Measurements from ENCODE around the gene FAM20A.

The FAM20A gene

DNA sequence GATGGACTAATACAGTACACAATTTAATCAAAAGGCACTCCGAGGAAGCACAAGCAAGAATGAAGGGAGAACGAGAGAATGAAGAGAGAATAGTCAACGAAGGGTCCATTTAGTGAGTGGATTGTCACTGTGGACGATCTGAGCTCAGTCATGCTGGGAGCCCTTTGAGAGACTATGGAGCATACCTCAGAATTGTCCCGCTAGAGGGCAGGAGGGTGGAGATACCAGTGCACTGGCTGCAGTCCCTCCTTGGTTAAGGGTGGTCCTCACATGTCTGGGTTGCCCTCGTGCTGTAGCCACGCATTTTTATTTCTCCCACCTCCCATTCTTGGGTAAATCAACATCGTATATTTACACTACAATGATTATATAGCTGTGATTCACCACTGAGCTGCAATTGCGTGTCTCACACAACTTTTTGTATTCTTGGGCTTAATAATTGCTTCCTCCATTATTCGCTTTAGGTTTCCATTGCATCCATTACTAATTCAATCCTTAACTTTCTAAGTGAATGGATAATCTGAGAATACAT, 33.2 kb upstream of the FAM20A start:
- no peak overlapping the region for H3K4me3 ChIP-seq (ENCODE audit: low read length, poor library complexity, severe bottlenecking)
- no peaks in the 10 kb centered on the region for H3K4me1 ChIP-seq (ENCODE audit: insufficient read depth, low read length, poor library complexity, severe bottlenecking)
- no peaks in the 10 kb centered on the region for H3K27me3 ChIP-seq (ENCODE audit: insufficient read depth, low read length, poor library complexity, severe bottlenecking)
- no peak overlapping the region for H3K4me2 ChIP-seq (ENCODE audit: low read depth, low read length, poor library complexity, severe bottlenecking)
- TF ChIP-seq, protein P1, sequence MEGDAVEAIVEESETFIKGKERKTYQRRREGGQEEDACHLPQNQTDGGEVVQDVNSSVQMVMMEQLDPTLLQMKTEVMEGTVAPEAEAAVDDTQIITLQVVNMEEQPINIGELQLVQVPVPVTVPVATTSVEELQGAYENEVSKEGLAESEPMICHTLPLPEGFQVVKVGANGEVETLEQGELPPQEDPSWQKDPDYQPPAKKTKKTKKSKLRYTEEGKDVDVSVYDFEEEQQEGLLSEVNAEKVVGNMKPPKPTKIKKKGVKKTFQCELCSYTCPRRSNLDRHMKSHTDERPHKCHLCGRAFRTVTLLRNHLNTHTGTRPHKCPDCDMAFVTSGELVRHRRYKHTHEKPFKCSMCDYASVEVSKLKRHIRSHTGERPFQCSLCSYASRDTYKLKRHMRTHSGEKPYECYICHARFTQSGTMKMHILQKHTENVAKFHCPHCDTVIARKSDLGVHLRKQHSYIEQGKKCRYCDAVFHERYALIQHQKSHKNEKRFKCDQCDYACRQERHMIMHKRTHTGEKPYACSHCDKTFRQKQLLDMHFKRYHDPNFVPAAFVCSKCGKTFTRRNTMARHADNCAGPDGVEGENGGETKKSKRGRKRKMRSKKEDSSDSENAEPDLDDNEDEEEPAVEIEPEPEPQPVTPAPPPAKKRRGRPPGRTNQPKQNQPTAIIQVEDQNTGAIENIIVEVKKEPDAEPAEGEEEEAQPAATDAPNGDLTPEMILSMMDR (conservative IDR thresholded peaks at IDR 0.05; ENCODE audit: low read length): no peak
- no peak for TF ChIP-seq EZH2phosphoT487 (IDR thresholded peaks at IDR 0.05; ENCODE audit: borderline replicate concordance)
- H3K36me3 ChIP-seq (ENCODE audit: insufficient read depth, low read length): no peaks in the 10 kb centered on the region
- H4K20me1 ChIP-seq (ENCODE audit: insufficient read depth, low read length, poor library complexity, severe bottlenecking): no peaks in the 10 kb centered on the region
- H3K79me2 ChIP-seq (ENCODE audit: insufficient read depth, low read length): no peaks in the 10 kb centered on the region
- H3F3A ChIP-seq (ENCODE audit: low read depth): no peaks in the 10 kb centered on the region
- H3K9me2 ChIP-seq (replicated peaks; ENCODE audit: low read depth, low read length): no peaks in the 10 kb centered on the region
- H3K9ac ChIP-seq (ENCODE audit: low read depth, low read length, poor library complexity, severe bottlenecking): no peak overlapping the region
- H2AFZ ChIP-seq (ENCODE audit: low read length): no peak overlapping the region
- H3K9me3 ChIP-seq (ENCODE audit: insufficient read depth, low read depth, low read length): no peaks in the 10 kb centered on the region

DNA sequence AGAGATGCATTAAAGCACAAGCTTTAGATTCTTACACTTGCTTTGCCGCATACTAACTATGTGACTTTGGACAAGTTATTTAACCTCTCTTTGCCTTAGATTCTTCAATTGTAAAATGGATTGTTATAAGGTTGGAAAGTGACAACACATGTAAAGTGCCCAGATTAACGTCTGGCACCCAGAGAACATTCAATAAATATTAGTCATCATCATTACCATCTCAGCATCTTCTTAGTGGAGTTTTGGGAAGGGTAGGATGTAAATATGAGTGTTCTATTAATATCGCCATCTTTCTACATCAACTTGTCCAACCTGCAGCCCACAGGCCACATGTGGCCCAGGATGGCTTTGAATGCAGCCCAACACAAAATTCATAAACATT, 27.4 kb upstream of the FAM20A start:
- Histone ChIP-seq H3K79me2 (ENCODE audit: insufficient read depth, low read length) (no peaks in the 10 kb centered on the region), H4K20me1 (ENCODE audit: insufficient read depth, low read length, poor library complexity, severe bottlenecking) (no peaks in the 10 kb centered on the region), H3K4me1 (ENCODE audit: insufficient read depth, low read length, poor library complexity, severe bottlenecking) (no peaks in the 10 kb centered on the region), H3K9me2 (replicated peaks; ENCODE audit: low read depth, low read length) (no peaks in the 10 kb centered on the region), H3K4me3 (ENCODE audit: low read length, poor library complexity, severe bottlenecking) (no peak overlapping the region), H3K9ac (ENCODE audit: low read depth, low read length, poor library complexity, severe bottlenecking) (no peak overlapping the region), H2AFZ (ENCODE audit: low read length) (no peak overlapping the region), H3K36me3 (ENCODE audit: insufficient read depth, low read length) (no peaks in the 10 kb centered on the region), H3K9me3 (ENCODE audit: insufficient read depth, low read depth, low read length) (no peaks in the 10 kb centered on the region), H3F3A (ENCODE audit: low read depth) (no peaks in the 10 kb centered on the region), H3K4me2 (ENCODE audit: low read depth, low read length, poor library complexity, severe bottlenecking) (no peak overlapping the region), H3K27me3 (ENCODE audit: insufficient read depth, low read length, poor library complexity, severe bottlenecking) (no peaks in the 10 kb centered on the region)
- TF ChIP-seq, protein P1 (conservative IDR thresholded peaks at IDR 0.05; ENCODE audit: low read length): no peak
- TF ChIP-seq EZH2phosphoT487 (IDR thresholded peaks at IDR 0.05; ENCODE audit: borderline replicate concordance): no peak

DNA sequence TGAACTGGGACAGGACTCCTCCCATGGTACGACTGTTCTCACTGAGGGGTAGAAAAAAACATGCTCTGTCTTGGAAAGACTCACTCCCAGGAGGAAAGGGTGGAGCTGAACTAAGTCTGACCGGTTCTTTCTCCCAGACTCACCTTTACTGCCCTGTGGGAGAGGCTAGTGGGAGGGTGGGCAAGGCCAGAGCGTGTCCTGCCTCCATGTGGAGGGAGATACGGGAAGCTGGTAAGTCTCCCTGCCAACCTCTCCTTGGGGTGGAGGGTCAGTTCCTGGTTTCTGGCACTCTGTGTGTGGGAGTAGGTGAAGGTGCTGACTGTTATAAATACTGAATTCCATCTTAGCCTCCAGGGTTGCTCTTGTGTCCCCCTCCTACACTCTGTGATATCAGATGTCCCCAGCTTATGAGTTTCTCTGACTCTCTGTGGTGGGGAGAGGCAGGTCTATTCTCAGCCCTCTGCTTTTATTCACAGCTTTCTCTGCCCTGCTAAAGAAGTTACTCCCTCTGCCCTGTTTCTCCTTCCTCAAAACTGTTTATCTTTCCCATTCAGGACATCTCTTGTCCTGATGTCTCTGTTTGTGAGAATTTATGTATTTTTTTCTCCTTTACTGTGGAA, 26.9 kb upstream of the FAM20A start:
- H3K4me3 ChIP-seq (ENCODE audit: low read length, poor library complexity, severe bottlenecking): no peak overlapping the region
- no peaks in the 10 kb centered on the region for H4K20me1 ChIP-seq (ENCODE audit: insufficient read depth, low read length, poor library complexity, severe bottlenecking)
- no peak overlapping the region for H3K9ac ChIP-seq (ENCODE audit: low read depth, low read length, poor library complexity, severe bottlenecking)
- H3K79me2 ChIP-seq (ENCODE audit: insufficient read depth, low read length): no peaks in the 10 kb centered on the region
- H3K27me3 ChIP-seq (ENCODE audit: insufficient read depth, low read length, poor library complexity, severe bottlenecking): no peaks in the 10 kb centered on the region
- H3K4me1 ChIP-seq (ENCODE audit: insufficient read depth, low read length, poor library complexity, severe bottlenecking): no peaks in the 10 kb centered on the region
- no peaks in the 10 kb centered on the region for H3K9me3 ChIP-seq (ENCODE audit: insufficient read depth, low read depth, low read length)
- no peak overlapping the region for H3K4me2 ChIP-seq (ENCODE audit: low read depth, low read length, poor library complexity, severe bottlenecking)
- TF ChIP-seq, protein P1 (conservative IDR thresholded peaks at IDR 0.05; ENCODE audit: low read length): no peak
- TF ChIP-seq EZH2phosphoT487 (IDR thresholded peaks at IDR 0.05; ENCODE audit: borderline replicate concordance): no peak
- H3F3A ChIP-seq (ENCODE audit: low read depth): no peaks in the 10 kb centered on the region
- no peak overlapping the region for H2AFZ ChIP-seq (ENCODE audit: low read length)
- no peaks in the 10 kb centered on the region for H3K9me2 ChIP-seq (replicated peaks; ENCODE audit: low read depth, low read length)
- no peaks in the 10 kb centered on the region for H3K36me3 ChIP-seq (ENCODE audit: insufficient read depth, low read length)
